ENCODE results near the gene NFS1.

NFS1 gene

GRCh38 chr20:35661908-35662307 is 37.2 kb downstream of the NFS1 start:
- TF ChIP-seq CTCF (IDR thresholded peaks at IDR 0.05; ENCODE audit: borderline replicate concordance, extremely low read depth, low read length, poor library complexity, severe bottlenecking) (no peak), EZH2 (IDR thresholded peaks at IDR 0.05; ENCODE audit: borderline replicate concordance, low read depth, low read length, severe bottlenecking) (no peak)
- peaks cover 51% of the 10 kb centered on the region for H3K4me1 ChIP-seq (ENCODE audit: insufficient read depth, low read length)
- H3K9ac ChIP-seq (ENCODE audit: low read depth, low read length), result peak overlapping the region; percentile 93; the same call in 1 of the 2 replicates
- H3K4me2 ChIP-seq (ENCODE audit: insufficient read depth, low read length), result peak overlapping the region; percentile 91
- H3K27ac ChIP-seq (ENCODE audit: low read length), result no peak overlapping the region; the same call in 1 of the 2 replicates
- no peak overlapping the region for H2AFZ ChIP-seq (ENCODE audit: low read depth, low read length)
- H3K4me3 ChIP-seq (ENCODE audit: low read depth in 1 of 2, low read length in 2 of 2), result peak overlapping the region in 1 of 2 experiments; percentile 88; a peak in 1 of 4 replicates
- H3K27me3 ChIP-seq (ENCODE audit: insufficient read depth, low read length, poor library complexity), result no peaks in the 10 kb centered on the region
- H3K36me3 ChIP-seq (ENCODE audit: insufficient read depth, low read length), result peaks cover 12% of the 10 kb centered on the region
- DNase-seq, result no peak
- peaks cover 70% of the 10 kb centered on the region for H4K20me1 ChIP-seq (ENCODE audit: insufficient read depth, low read length)
- no peaks in the 10 kb centered on the region for H3K9me3 ChIP-seq (ENCODE audit: insufficient read depth, low read length, severe bottlenecking)
- no peak for ATAC-seq (ENCODE audit: insufficient read depth, low read depth)
- peaks cover 82% of the 10 kb centered on the region for H3K79me2 ChIP-seq (ENCODE audit: insufficient read depth, low read length)

DNA sequence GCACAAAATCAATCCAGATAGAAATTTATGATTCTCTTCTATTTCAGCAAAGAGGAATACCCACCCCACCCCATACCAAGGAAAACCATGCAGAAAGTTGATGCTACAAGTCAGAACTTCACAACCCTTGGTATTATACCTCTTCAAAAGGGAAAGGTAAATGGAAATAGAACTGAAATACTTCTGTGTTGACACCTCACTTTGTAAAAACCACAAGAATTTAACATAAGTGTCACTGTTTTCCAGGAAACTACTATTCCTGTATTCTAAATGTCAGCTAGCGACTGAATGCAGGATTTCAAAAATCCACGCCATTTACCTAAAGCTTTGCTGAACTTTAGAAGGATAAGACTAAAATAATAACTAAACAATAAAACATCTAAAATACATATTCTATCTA is 38.1 kb downstream of the NFS1 start:
- Histone ChIP-seq H3K79me2 (ENCODE audit: insufficient read depth, low read length) (peaks cover 90% of the 10 kb centered on the region), H4K20me1 (ENCODE audit: insufficient read depth, low read length) (peaks cover 79% of the 10 kb centered on the region), H3K9ac (ENCODE audit: low read depth, low read length) (peak overlapping the region; percentile 10), H3K4me3 (ENCODE audit: low read depth in 1 of 2, low read length in 2 of 2) (peak overlapping the region in 1 of 2 experiments; percentile 88; a peak in 1 of 4 replicates), H3K9me3 (ENCODE audit: insufficient read depth, low read length, severe bottlenecking) (no peaks in the 10 kb centered on the region), H3K36me3 (ENCODE audit: insufficient read depth, low read length) (peaks cover 18% of the 10 kb centered on the region), H3K4me2 (ENCODE audit: insufficient read depth, low read length) (peak overlapping the region; percentile 91; the same call in 1 of the 2 replicates), H3K27ac (ENCODE audit: low read length) (peak overlapping the region; percentile 18), H3K4me1 (ENCODE audit: insufficient read depth, low read length) (peaks cover 51% of the 10 kb centered on the region), H3K27me3 (ENCODE audit: insufficient read depth, low read length, poor library complexity) (no peaks in the 10 kb centered on the region), H2AFZ (ENCODE audit: low read depth, low read length) (no peak overlapping the region)
- no peak for TF ChIP-seq CTCF (IDR thresholded peaks at IDR 0.05; ENCODE audit: borderline replicate concordance, extremely low read depth, low read length, poor library complexity, severe bottlenecking)
- TF ChIP-seq EZH2 (IDR thresholded peaks at IDR 0.05; ENCODE audit: borderline replicate concordance, low read depth, low read length, severe bottlenecking), result no peak
- ATAC-seq (ENCODE audit: insufficient read depth, low read depth), result no peak
- DNase-seq, result no peak

DNA sequence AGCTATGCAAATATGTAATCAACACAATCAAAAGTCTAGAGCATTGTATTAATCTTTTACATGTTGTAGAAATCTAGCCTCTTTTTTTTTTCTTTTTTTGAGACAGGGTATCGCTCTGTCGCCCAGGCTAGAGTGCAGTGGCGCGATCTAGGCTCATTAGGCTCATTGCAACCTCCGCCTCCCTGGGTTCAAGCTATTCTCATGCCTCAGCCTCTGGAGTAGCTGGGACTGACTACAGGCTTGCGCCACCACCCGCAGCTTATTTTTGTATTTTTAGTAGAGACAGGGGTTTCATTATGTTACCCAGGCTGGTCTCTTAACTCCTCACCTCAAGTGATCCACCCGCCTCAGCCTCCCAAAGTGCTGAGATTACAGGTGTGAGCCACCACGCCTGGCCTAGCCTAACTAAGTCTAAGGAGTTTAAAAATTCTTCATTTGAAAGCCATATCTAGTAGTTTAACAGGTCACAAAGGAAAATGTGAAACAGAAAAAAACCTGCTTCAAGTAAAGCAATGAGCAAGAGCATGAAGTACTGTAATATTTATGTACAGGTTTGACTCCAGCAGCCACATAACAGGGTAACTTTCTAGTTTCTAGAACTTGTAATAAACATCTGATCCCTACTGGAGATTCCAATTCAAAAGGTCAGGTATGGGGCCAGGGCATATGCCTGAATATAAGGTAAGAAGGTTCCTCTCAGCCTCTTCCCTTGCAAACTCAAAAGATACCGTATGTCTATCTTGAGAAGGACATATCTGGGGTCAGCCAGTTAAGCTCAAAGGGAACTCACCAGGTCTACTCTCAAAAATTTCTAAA is 38.8 kb downstream of the NFS1 start:
- Histone ChIP-seq H3K9me3 (ENCODE audit: insufficient read depth, low read length, severe bottlenecking) (no peaks in the 10 kb centered on the region), H3K9ac (ENCODE audit: low read depth, low read length) (peak overlapping the region; percentile 10), H3K27ac (ENCODE audit: low read length) (peak overlapping the region; percentile 18; the same call in 1 of the 2 replicates), H3K4me3 (ENCODE audit: low read depth in 1 of 2, low read length in 2 of 2) (peak overlapping the region in 1 of 2 experiments; percentile 2; a peak in 1 of 4 replicates), H3K4me2 (ENCODE audit: insufficient read depth, low read length) (peak overlapping the region; percentile 91; the same call in 1 of the 2 replicates), H3K36me3 (ENCODE audit: insufficient read depth, low read length) (peaks cover 26% of the 10 kb centered on the region), H4K20me1 (ENCODE audit: insufficient read depth, low read length) (peaks cover 86% of the 10 kb centered on the region), H3K27me3 (ENCODE audit: insufficient read depth, low read length, poor library complexity) (no peaks in the 10 kb centered on the region), H2AFZ (ENCODE audit: low read depth, low read length) (no peak overlapping the region), H3K4me1 (ENCODE audit: insufficient read depth, low read length) (peaks cover 51% of the 10 kb centered on the region), H3K79me2 (ENCODE audit: insufficient read depth, low read length) (peaks cover 97% of the 10 kb centered on the region)
- TF ChIP-seq EZH2 (IDR thresholded peaks at IDR 0.05; ENCODE audit: borderline replicate concordance, low read depth, low read length, severe bottlenecking), result no peak
- TF ChIP-seq CTCF (IDR thresholded peaks at IDR 0.05; ENCODE audit: borderline replicate concordance, extremely low read depth, low read length, poor library complexity, severe bottlenecking), result no peak
- DNase-seq (peak; percentile 9), ATAC-seq (ENCODE audit: insufficient read depth, low read depth) (no peak)

Data from DND-41 (cell line).